Stimulated activated naive CD8-positive, alpha-beta T cell treated with anti-CD3 and anti-CD28 coated beads, Interleukin-15, Interleukin-2, amounts not matched to agents 100 ng/mL and 50 ng/mL, for 24 hours (primary cell): Measurements from ENCODE around the gene PPDPF.

ENCODE experiments used
- H3K27ac Mint-ChIP-seq: one replicate; pipeline ENCODE4 v1.8.0; 2021; ENCODE audit warnings: mild to moderate bottlenecking, mixed read lengths
- H3K27me3 Mint-ChIP-seq: one replicate; pipeline ENCODE4 v1.8.0; 2021; ENCODE audit warnings: mixed read lengths
- H3K36me3 Mint-ChIP-seq: one replicate; pipeline ENCODE4 v1.8.0; 2021; ENCODE audit warnings: low read depth, mixed read lengths
- H3K4me1 Mint-ChIP-seq: one replicate; pipeline ENCODE4 v1.8.0; 2021; ENCODE audit warnings: low read depth, mixed read lengths
- H3K4me3 Mint-ChIP-seq: one replicate; pipeline ENCODE4 v1.8.0; 2021; ENCODE audit warnings: mild to moderate bottlenecking, mixed read lengths
- H3K9me3 Mint-ChIP-seq: one replicate; pipeline ENCODE4 v1.8.0; 2021; ENCODE audit warnings: mixed read lengths

PPDPF gene

GRCh38 chr20:63540417-63541186, 20.0 kb downstream of the PPDPF start:
- H3K9me3 Mint-ChIP-seq: no peaks in the 10 kb centered on the region
- no peaks in the 10 kb centered on the region for H3K27me3 Mint-ChIP-seq
- no peak overlapping the region for H3K4me3 Mint-ChIP-seq
- H3K27ac Mint-ChIP-seq: no peak overlapping the region
- no peaks in the 10 kb centered on the region for H3K36me3 Mint-ChIP-seq
- peaks cover 20% of the 10 kb centered on the region for H3K4me1 Mint-ChIP-seq

DNA sequence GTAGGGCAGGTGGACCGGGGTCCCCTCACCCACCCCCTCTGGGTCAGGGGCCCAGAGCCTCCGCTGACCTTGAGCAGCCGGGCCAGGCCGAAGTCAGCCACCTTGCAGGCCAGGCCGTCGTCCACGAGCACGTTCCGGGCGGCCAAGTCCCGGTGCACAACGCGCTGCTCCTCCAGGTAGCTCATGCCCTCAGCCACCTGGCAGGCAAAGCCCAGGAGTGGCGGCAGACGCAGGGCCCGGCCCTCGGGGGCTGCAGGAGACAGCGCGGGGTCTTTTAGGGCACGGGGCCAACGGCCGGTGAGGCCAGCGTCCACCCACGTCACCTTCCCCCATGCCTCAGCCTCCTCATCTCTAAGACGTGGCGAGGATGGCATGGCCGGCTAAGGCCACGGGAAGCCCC, 20.8 kb downstream of the PPDPF start:
- Mint-ChIP-seq H3K36me3 (no peaks in the 10 kb centered on the region), H3K4me3 (no peak overlapping the region), H3K27ac (no peak overlapping the region), H3K27me3 (no peaks in the 10 kb centered on the region), H3K4me1 (peaks cover 18% of the 10 kb centered on the region), H3K9me3 (no peaks in the 10 kb centered on the region)

GRCh38 chr20:63542031-63542559, 21.5 kb downstream of the PPDPF start:
- no peaks in the 10 kb centered on the region for H3K36me3 Mint-ChIP-seq
- no peaks in the 10 kb centered on the region for H3K27me3 Mint-ChIP-seq
- no peak overlapping the region for H3K27ac Mint-ChIP-seq
- no peak overlapping the region for H3K4me3 Mint-ChIP-seq
- peaks cover 14% of the 10 kb centered on the region for H3K4me1 Mint-ChIP-seq
- H3K9me3 Mint-ChIP-seq: no peaks in the 10 kb centered on the region

DNA sequence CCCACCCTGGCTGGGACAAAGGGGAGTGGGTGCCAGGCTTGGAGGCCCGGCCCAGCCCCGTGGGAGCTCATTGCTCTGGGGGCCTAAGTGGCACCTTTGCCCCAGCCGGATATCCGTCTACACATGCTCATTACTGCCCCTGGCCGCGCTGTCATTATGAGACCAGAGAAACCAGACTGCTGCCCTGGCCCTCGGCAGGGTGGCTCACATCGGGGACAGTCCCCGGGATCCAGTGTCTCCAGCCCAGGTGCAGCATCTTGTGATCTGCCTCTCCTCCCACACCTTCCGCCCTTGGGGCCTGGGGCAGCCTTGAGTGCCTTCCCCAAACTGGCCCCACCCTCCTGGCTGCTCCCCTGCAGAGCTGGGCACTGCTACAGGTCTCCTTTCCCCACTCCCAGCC, 22.1 kb downstream of the PPDPF start:
- Mint-ChIP-seq H3K27ac (no peak overlapping the region), H3K27me3 (no peaks in the 10 kb centered on the region), H3K9me3 (no peaks in the 10 kb centered on the region), H3K4me3 (no peak overlapping the region), H3K4me1 (peaks cover 11% of the 10 kb centered on the region), H3K36me3 (no peaks in the 10 kb centered on the region)

- no peak overlapping the region for H3K4me3 Mint-ChIP-seq
- H3K27me3 Mint-ChIP-seq: no peaks in the 10 kb centered on the region
- no peaks in the 10 kb centered on the region for H3K9me3 Mint-ChIP-seq
- no peaks in the 10 kb centered on the region for H3K36me3 Mint-ChIP-seq
- H3K4me1 Mint-ChIP-seq: peaks cover 6% of the 10 kb centered on the region
- no peak overlapping the region for H3K27ac Mint-ChIP-seq
Observed at GRCh38 chr20:63543131-63543530, 22.6 kb downstream of the PPDPF start.

- H3K27ac Mint-ChIP-seq: no peak overlapping the region
- no peaks in the 10 kb centered on the region for H3K9me3 Mint-ChIP-seq
- H3K36me3 Mint-ChIP-seq: no peaks in the 10 kb centered on the region
- no peak overlapping the region for H3K4me3 Mint-ChIP-seq
- H3K27me3 Mint-ChIP-seq: no peaks in the 10 kb centered on the region
- H3K4me1 Mint-ChIP-seq: peaks cover under 1% of the 10 kb centered on the region
Observed at GRCh38 chr20:63543733-63544132, 23.2 kb downstream of the PPDPF start.

DNA sequence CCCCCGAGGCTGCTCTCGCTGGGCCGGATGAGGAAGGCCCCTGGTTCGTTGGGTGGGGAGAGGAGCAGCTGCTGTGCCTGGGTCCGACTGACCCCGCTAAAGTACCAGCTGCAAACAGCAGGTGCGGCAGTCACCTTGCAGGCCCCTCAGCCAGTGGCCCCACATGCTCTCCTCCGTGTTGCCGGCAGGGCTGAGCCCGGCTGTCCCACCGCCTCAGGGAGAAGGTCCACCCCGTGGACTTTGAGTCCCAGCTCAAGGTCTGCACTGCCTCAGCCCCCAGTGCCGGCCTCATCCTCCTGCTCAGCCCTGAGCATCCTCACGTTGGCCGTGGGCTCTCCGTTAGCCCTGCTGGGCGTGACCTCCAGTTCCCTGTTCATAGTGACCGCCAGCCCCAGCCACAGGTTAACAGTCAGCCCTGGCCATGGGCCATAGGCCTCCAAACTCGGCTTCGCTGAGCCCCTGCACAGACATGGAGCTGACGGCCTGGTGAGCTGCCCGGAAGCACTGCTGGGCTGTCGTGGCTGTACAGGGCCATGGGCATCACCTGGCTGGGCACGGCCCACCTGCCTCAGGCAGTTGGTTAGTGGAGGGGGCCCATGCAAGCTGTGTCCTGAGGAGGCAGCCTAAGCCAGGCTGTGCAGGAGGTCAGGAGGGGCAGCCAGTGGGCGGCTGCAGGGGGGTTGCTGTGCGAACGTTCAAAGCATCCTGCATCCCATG, 23.8 kb downstream of the PPDPF start:
- Mint-ChIP-seq H3K9me3 (no peaks in the 10 kb centered on the region), H3K36me3 (no peaks in the 10 kb centered on the region), H3K27ac (no peak overlapping the region), H3K27me3 (no peaks in the 10 kb centered on the region), H3K4me3 (no peak overlapping the region), H3K4me1 (no peaks in the 10 kb centered on the region)

GRCh38 chr20:63544958-63545516, 24.5 kb downstream of the PPDPF start:
- Mint-ChIP-seq H3K27me3 (no peaks in the 10 kb centered on the region), H3K36me3 (no peaks in the 10 kb centered on the region), H3K4me1 (no peaks in the 10 kb centered on the region), H3K27ac (no peak overlapping the region), H3K4me3 (no peak overlapping the region), H3K9me3 (no peaks in the 10 kb centered on the region)

DNA sequence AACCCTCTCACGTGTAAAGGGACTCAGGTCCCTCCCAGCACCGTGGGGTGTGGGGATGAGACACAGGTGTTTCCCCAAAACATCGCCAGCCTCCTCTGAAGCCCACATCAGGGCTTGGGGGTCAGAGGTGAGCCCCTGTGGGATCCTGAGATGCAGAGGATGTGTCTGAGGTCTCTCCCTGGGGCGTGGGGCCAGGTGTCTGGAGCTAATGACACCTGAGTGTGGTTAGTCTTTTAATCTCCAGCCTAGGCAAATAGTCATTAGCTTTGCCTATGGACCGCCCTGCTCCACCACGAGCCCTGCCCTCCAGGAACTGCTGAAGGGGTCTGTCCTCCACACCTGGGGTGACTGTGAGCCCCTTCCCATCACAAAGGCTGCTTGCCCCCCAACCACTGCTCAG, 25.2 kb downstream of the PPDPF start:
- Mint-ChIP-seq H3K36me3 (no peaks in the 10 kb centered on the region), H3K27ac (no peak overlapping the region), H3K4me1 (no peaks in the 10 kb centered on the region), H3K27me3 (no peaks in the 10 kb centered on the region), H3K4me3 (no peak overlapping the region), H3K9me3 (no peaks in the 10 kb centered on the region)

DNA sequence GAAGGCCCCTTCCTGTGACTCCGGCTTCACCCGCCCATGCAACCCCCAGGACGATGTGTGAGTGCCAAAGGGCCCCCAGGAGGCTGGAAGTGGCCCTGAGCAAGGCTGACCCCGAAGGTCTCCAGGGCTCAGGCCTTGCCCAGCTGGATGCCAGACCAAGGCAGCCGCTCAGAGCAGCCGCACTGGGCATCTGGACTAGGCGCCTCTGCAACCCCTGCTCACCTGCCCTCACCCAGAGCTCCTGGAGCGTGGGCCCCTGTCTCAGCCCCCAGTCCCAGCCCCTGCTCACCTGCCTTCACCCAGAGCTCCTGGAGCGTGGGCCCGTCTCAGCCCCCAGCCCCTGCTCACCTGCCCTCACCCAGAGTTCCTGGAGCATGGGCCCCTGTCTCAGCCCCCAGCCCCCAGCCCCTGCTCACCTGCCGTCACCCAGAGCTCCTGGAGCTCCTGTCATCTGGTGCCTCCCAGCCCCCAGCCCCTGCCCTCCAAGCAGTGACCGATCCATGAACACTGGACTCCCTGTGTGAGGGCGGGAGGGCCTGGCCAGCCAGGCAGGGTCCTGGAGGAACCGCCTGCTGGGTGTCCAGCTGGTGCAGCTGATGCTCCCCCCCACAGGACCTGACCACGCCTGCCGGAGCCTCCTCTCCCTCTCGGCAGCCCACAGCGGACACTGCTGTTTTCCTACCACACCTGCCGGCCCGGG, 25.8 kb downstream of the PPDPF start:
- no peaks in the 10 kb centered on the region for H3K9me3 Mint-ChIP-seq
- peaks cover 3% of the 10 kb centered on the region for H3K27me3 Mint-ChIP-seq
- H3K4me3 Mint-ChIP-seq: no peak overlapping the region
- no peaks in the 10 kb centered on the region for H3K4me1 Mint-ChIP-seq
- H3K36me3 Mint-ChIP-seq: no peaks in the 10 kb centered on the region
- no peak overlapping the region for H3K27ac Mint-ChIP-seq

GRCh38 chr20:63546956-63547724, 26.6 kb downstream of the PPDPF start:
- Mint-ChIP-seq H3K27me3 (peaks cover 3% of the 10 kb centered on the region), H3K27ac (no peak overlapping the region), H3K9me3 (no peaks in the 10 kb centered on the region), H3K4me1 (peaks cover under 1% of the 10 kb centered on the region), H3K4me3 (no peak overlapping the region), H3K36me3 (no peaks in the 10 kb centered on the region)

DNA sequence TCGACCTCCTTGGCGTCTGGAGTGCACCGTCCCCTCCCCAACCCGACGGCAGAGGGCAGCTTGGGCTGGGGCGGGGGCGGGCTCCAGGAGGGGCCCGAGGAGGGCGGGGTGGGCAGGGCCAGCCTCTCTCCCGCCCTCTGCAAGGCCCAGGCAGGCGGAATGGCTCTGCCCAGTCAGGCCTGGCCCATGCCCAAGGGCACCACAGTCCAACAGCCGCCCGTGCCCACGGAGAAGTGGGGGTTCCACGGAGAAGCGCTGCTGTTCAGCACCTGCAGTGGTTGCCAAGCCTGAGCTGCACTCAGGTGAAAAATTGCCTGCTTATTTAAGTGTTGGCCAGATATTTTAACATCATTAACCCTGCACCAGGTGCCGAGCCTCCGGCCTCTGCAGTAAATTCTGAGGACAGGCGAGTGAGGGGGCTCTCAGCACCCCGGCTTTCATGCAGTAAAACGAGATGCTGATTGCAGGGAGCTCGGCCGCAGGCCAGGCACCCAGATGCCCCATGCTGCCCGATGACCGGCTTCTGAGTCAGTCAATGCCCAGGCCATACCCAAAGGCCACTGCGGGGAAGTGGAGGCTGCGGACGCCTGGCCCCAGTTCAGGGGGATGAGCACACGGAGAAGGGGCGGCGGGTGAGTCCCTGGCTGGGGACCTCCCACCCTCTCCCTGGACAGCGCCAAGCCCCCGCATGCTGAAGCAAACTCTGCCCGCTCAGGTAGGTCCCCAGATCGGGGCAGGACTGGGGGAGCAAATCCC, 27.3 kb downstream of the PPDPF start, which contains the start of gene SRMS:
TSS of gene SRMS (minus strand) at position 25 of the 756 bp plus-strand sequence. CDS start 286 bp downstream, outside the sequence.
- Mint-ChIP-seq H3K27me3 (peaks cover 3% of the 10 kb centered on the region), H3K36me3 (no peaks in the 10 kb centered on the region), H3K9me3 (no peaks in the 10 kb centered on the region), H3K4me3 (no peak within 1 kb of the TSS), H3K4me1 (peaks cover 9% of the 10 kb centered on the region), H3K27ac (no peak within 1 kb of the TSS)

DNA sequence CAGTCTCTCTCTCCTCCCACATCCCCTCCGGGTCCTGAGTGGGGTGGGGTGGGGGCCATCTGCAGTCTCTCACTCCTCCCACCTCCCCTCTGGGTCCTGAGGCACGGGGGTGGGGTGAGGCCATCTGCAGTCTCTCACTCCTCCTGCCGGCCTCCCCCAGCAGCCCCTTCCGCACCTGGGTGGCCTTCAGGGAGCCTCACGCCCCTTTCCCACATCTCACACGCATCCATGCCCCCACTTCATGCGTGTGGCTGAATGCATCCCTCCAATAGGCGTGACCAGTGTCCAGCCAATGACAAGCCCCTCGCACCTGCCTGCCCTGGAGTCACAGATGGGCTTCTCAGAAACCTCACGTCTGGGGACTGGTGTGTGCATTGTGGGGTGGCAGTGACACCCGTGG, 28.0 kb downstream of the PPDPF start:
- H3K27me3 Mint-ChIP-seq: peaks cover 3% of the 10 kb centered on the region
- H3K27ac Mint-ChIP-seq: no peak overlapping the region

GRCh38 chr20:63549019-63549418, 28.5 kb downstream of the PPDPF start:
- H3K36me3 Mint-ChIP-seq: no peaks in the 10 kb centered on the region
- H3K27me3 Mint-ChIP-seq: peaks cover 3% of the 10 kb centered on the region
- H3K9me3 Mint-ChIP-seq: no peaks in the 10 kb centered on the region
- H3K4me1 Mint-ChIP-seq: peaks cover 12% of the 10 kb centered on the region
- no peak overlapping the region for H3K4me3 Mint-ChIP-seq
- H3K27ac Mint-ChIP-seq: no peak overlapping the region

More for the DNA sequence above, 28.0 kb downstream of the PPDPF start:
- no peaks in the 10 kb centered on the region for H3K36me3 Mint-ChIP-seq
- no peaks in the 10 kb centered on the region for H3K9me3 Mint-ChIP-seq
- H3K4me3 Mint-ChIP-seq: no peak overlapping the region
- H3K4me1 Mint-ChIP-seq: peaks cover 12% of the 10 kb centered on the region
